GM19238 (cell line): Measurements from ENCODE around the gene LRRC8B.

Source experiments
- DNase-seq: peaks from one replicate; pipeline ENCODE4 v3.0.0; 2011; ENCODE audit warnings: low spot score; ENCODE audit not compliant: insufficient read length

LRRC8B gene

GRCh38 chr1:89546934-89547562 is 22.4 kb downstream of the LRRC8B start:
- no peak for DNase-seq

- no peak for DNase-seq
Measured at GRCh38 chr1:89547563-89548116, 23.0 kb downstream of the LRRC8B start.

GRCh38 chr1:89548122-89548857 is 23.7 kb downstream of the LRRC8B start:
- DNase-seq: no peak

GRCh38 chr1:89550995-89551394 is 26.4 kb downstream of the LRRC8B start:
- no peak for DNase-seq

GRCh38 chr1:89552471-89553081 is 27.9 kb downstream of the LRRC8B start:
- peak; percentile 10 for DNase-seq

GRCh38 chr1:89553157-89553556 is 28.5 kb downstream of the LRRC8B start:
- DNase-seq: no peak

- DNase-seq: no peak
Measured at GRCh38 chr1:89555550-89555949, 30.9 kb downstream of the LRRC8B start.

- DNase-seq: no peak
Measured at GRCh38 chr1:89556726-89557444, 32.3 kb downstream of the LRRC8B start.

GRCh38 chr1:89557445-89557825 is 32.8 kb downstream of the LRRC8B start:
- no peak for DNase-seq

- DNase-seq: no peak
Measured at GRCh38 chr1:89557956-89558355, 33.3 kb downstream of the LRRC8B start.

GRCh38 chr1:89563957-89564604 is 39.5 kb downstream of the LRRC8B start:
- DNase-seq: no peak

GRCh38 chr1:89565521-89565920 is 40.9 kb downstream of the LRRC8B start:
- DNase-seq: no peak

GRCh38 chr1:89566761-89567174 is 42.1 kb downstream of the LRRC8B start:
- no peak for DNase-seq

- DNase-seq: no peak
Measured at GRCh38 chr1:89567797-89568196, 43.2 kb downstream of the LRRC8B start.

GRCh38 chr1:89573410-89573809 is 48.8 kb downstream of the LRRC8B start:
- DNase-seq: no peak

- DNase-seq: no peak
Measured at GRCh38 chr1:89574621-89575020, 50.0 kb downstream of the LRRC8B start.

- DNase-seq: no peak
Measured at GRCh38 chr1:89575207-89575606, 50.6 kb downstream of the LRRC8B start.

GRCh38 chr1:89576013-89576412 is 51.4 kb downstream of the LRRC8B start:
- DNase-seq: no peak

- no peak for DNase-seq
Measured at GRCh38 chr1:89578151-89578550, 53.5 kb downstream of the LRRC8B start.

- DNase-seq: no peak
Measured at GRCh38 chr1:89578946-89579684, 54.5 kb downstream of the LRRC8B start.

GRCh38 chr1:89580036-89580435 is 55.4 kb downstream of the LRRC8B start:
- no peak for DNase-seq
